ENCODE results near the gene GTF2H4.
A peak's percentile ranks its signal among the peaks of the same experiment; 100 is the strongest.

Gene GTF2H4

DNA sequence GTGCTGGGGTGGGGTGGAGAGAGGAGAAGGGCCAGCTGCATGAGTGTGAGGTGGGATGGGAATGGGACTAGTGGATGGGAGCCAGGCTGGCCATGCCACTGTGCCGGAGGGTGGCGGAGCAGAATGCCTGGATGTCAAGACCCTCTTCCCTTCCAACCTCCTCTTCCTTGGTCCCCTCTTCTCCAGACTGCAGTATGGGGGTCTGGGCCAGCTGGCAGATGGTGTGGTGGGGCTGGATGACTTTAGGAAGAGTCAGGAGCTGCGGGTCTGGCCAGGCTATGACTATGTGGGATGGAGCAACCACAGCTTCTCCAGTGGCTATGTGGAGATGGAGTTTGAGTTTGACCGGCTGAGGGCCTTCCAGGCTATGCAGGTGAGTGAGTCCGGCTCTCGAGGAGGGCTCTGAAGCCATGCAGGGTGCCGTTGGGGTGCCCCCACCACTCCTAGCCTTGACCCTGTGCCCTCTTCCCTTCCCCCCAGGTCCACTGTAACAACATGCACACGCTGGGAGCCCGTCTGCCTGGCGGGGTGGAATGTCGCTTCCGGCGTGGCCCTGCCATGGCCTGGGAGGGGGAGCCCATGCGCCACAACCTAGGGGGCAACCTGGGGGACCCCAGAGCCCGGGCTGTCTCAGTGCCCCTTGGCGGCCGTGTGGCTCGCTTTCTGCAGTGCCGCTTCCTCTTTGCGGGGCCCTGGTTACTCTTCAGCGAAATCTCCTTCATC lies 16.0 kb upstream of the GTF2H4 start:
- TF ChIP-seq CTCF (IDR thresholded peaks at IDR 0.05): no peak
- H3K4me3 ChIP-seq: no peak overlapping the region
- no peak overlapping the region for H3K27ac ChIP-seq
- DNase-seq (ENCODE audit: low spot score): peak; percentile 45

DNA sequence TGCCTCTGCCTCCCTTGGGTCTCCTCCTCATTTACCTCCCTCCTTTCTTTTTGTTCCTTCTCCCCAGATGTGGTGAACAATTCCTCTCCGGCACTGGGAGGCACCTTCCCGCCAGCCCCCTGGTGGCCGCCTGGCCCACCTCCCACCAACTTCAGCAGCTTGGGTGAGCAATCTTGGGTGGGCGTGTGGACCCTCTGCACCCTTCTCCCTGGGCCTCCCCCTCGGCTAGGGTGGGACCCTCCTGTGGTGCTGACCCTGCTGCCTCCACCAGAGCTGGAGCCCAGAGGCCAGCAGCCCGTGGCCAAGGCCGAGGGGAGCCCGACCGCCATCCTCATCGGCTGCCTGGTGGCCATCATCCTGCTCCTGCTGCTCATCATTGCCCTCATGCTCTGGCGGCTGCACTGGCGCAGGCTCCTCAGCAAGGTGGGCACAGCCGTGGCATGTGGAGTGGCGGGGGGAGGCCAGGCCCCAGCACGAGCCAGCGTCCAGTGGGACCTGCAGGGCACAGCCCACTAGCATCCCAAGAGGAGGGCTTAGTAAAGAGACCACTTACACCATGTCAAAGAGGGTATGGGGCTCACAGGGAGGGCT lies 14.9 kb upstream of the GTF2H4 start:
- no peak for DNase-seq (ENCODE audit: low spot score)
- H3K27ac ChIP-seq: no peak overlapping the region
- no peak for TF ChIP-seq CTCF (IDR thresholded peaks at IDR 0.05)

GRCh38 chr6:30893666-30894065 lies 14.3 kb upstream of the GTF2H4 start:
- no peak for TF ChIP-seq CTCF (IDR thresholded peaks at IDR 0.05)
- H3K4me3 ChIP-seq: no peak overlapping the region
- no peak overlapping the region for H3K27ac ChIP-seq
- no peak for DNase-seq (ENCODE audit: low spot score)

More for the DNA sequence above, 14.9 kb upstream of the GTF2H4 start:
- no peak overlapping the region for H3K4me3 ChIP-seq

DNA sequence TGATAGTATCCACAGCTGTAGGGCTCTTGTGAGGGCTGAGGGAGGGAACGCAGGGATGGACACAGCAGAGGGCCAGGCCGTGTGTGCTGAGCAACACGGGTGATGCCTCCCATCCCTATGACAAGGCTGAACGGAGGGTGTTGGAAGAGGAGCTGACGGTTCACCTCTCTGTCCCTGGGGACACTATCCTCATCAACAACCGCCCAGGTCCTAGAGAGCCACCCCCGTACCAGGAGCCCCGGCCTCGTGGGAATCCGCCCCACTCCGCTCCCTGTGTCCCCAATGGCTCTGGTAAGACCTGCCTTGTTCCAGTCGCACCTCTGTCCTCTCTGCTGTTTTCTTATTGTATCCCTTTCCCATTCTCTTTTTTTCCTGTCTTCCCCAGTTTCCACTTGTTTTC lies 13.6 kb upstream of the GTF2H4 start:
- no peak for TF ChIP-seq CTCF (IDR thresholded peaks at IDR 0.05)
- H3K27ac ChIP-seq: no peak overlapping the region
- H3K4me3 ChIP-seq: no peak overlapping the region
- no peak for DNase-seq (ENCODE audit: low spot score)

GRCh38 chr6:30894935-30895334 lies 13.1 kb upstream of the GTF2H4 start:
- Histone ChIP-seq H3K4me3 (no peak overlapping the region), H3K27ac (no peak overlapping the region)
- no peak for DNase-seq (ENCODE audit: low spot score)
- TF ChIP-seq CTCF (IDR thresholded peaks at IDR 0.05): no peak

GRCh38 chr6:30895343-30895742 lies 12.7 kb upstream of the GTF2H4 start:
- DNase-seq (ENCODE audit: low spot score): no peak
- TF ChIP-seq CTCF (IDR thresholded peaks at IDR 0.05): no peak
- no peak overlapping the region for H3K27ac ChIP-seq
- H3K4me3 ChIP-seq: no peak overlapping the region

DNA sequence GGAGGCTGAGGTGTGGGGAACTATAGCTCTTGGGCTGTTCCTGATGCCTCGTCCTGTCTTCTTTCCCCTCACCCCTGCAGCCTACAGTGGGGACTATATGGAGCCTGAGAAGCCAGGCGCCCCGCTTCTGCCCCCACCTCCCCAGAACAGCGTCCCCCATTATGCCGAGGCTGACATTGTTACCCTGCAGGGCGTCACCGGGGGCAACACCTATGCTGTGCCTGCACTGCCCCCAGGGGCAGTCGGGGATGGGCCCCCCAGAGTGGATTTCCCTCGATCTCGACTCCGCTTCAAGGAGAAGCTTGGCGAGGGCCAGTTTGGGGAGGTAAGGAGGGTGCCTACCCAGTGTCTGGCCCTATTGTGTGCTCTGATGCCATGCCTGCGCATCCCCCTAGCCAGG lies 11.5 kb upstream of the GTF2H4 start:
- Histone ChIP-seq H3K4me3 (no peak overlapping the region), H3K27ac (no peak overlapping the region)
- TF ChIP-seq CTCF (IDR thresholded peaks at IDR 0.05): no peak
- DNase-seq (ENCODE audit: low spot score): no peak
